Subcutaneous abdominal adipose tissue (tissue), 5 donors: ENCODE data around the gene ZNF396.
A peak's percentile ranks its signal among the peaks of the same experiment; 100 is the strongest.

Source experiments
- H3K27ac ChIP-seq: one replicate; pipeline ENCODE4 v1.7.0; 2013; ENCODE audit warnings: low read depth, mild to moderate bottlenecking, inconsistent platforms, low read length, moderate library complexity
- H3K27me3 ChIP-seq, 5 donors: one replicate each; pipeline ENCODE4 v1.7.0; 2013; ENCODE audit warnings: low read length in 5 of 5, inconsistent platforms in 1 of 5; ENCODE audit not compliant: control insufficient read depth in 5 of 5, insufficient read depth in 4 of 5
- H3K36me3 ChIP-seq, 5 donors: one replicate each; pipeline ENCODE4 v1.7.0; 2013; ENCODE audit warnings: low read length in 5 of 5; ENCODE audit not compliant: control insufficient read depth in 5 of 5, insufficient read depth in 5 of 5
- H3K4me1 ChIP-seq, 5 donors: one replicate each; pipeline ENCODE4 v1.7.0; 2013; ENCODE audit warnings: low read length in 5 of 5, mild to moderate bottlenecking in 3 of 5, moderate library complexity in 1 of 5; ENCODE audit not compliant: control insufficient read depth in 5 of 5, insufficient read depth in 5 of 5
- H3K4me3 ChIP-seq, 5 donors: one replicate each; pipeline ENCODE4 v1.7.0; 2013; ENCODE audit warnings: low read length in 5 of 5, low read depth in 1 of 5
- H3K9ac ChIP-seq, 5 donors: one replicate each; pipeline ENCODE4 v1.7.0; 2013; ENCODE audit warnings: low read length in 5 of 5, mild to moderate bottlenecking in 4 of 5, moderate library complexity in 3 of 5
- H3K9me3 ChIP-seq, 5 donors: one replicate each; pipeline ENCODE4 v1.7.0; 2013; ENCODE audit warnings: low read length in 5 of 5; ENCODE audit not compliant: control insufficient read depth in 5 of 5
- donor health status: healthy.
- donor health status: healthy.
- donor health status: healthy.
- donor health status: healthy.
- donor health status: healthy.

Gene ZNF396

DNA sequence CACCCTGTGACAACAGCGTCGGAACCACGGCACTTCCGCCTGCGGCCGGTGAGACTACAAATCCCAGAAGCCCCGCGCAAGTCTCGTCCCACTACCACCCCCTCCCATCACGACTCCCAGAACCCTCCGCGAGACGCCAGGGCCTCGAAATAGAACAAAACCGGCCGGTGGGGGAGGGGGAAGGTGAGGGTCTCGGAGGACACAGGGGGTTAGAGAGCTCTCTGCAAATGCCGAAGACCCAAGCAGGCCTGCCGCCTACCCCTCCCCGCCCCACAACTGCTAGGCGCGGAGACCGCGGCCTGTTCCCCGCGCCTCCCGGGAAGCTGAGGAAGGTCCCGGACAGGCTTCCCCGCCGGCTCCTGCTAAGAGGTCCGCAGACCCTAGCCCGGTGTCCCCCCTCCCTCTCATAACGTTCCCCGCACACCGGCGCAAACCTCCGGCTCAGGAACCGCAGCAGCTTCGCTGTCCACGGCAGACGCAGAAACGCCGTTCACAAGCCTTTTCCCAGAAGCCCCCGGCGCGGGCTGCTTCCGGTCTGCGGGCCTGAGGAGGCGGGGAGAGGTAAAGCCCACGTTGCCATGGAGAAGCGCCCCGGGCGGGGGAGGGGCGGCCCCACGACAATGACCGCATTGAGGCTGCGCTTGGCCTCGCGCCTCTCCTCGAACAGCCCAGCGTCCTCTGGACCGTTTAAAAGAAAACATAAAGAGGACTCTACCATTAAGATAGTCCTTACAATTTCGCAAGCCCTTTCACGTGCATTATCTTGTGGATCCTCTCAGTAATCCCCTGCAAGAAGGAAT lies 33.0 kb downstream of the ZNF396 start, which contains the start of gene ZNF24:
Gene ZNF24 (minus strand): TSS at position 485 of the 800 bp plus-strand sequence. CDS start 3,770 bp downstream, outside the sequence.
- H3K4me1 ChIP-seq: peaks cover 2 to 28% (median 25%) of the 10 kb centered on the region in 5 donors
- no peaks in the 10 kb centered on the region for H3K9me3 ChIP-seq
- peak within 1 kb of the TSS; percentile 85 to 93 (median 89) for H3K4me3 ChIP-seq
- H3K27me3 ChIP-seq: no peaks in the 10 kb centered on the region
- H3K9ac ChIP-seq: peak within 1 kb of the TSS; percentile 98 to 100 (median 99)
- H3K27ac ChIP-seq: peak within 1 kb of the TSS; percentile 99
- H3K36me3 ChIP-seq: peaks cover 12 to 16% (median 13%) of the 10 kb centered on the region in 5 donors

DNA sequence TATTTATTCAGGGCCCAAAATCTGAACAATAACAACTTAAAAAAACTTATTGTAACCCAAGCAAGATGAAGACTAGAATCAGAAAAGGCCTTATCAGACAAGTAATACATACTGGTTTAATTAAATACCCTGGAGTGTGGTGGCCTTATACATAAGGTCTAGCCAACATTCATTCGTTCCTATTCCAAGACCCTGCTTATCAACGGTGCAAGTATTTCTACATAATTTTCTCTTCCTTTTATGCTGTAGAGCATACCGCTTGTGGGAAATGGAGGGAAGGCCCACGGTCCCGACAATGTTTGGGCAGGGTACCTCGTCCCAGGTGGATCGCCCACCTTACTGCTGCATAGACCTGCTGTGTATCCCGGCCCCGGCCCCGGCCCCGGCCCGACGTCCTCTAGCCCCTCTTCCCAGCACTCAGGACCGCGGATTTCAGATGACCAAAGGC lies 33.6 kb downstream of the ZNF396 start:
- H3K4me1 ChIP-seq: peaks cover 2 to 28% (median 25%) of the 10 kb centered on the region in 5 donors

DNA sequence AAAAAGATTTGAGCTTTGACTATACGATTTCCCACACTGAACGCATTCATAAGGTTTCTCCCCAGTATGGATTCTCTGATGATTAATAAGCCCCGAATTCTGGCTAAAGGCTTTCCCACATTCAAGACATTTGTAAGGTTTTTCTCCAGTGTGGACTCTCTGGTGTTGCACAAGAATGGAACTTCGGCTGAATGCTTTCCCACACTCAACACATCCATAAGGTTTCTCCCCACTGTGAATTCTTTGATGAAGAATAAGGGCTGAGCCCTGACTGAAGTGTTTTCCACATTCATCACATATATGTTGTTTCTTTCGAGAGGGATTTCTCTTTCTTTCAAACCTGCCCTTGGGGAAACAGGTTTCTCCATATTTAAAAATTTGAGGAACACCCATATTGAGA lies 39.9 kb downstream of the ZNF396 start:
- Histone ChIP-seq H3K9me3 (no peaks in the 10 kb centered on the region), H3K4me1 (peaks cover 0 to 10% (median 2%) of the 10 kb centered on the region in 5 donors), H3K4me3 (no peak overlapping the region), H3K9ac (no peak overlapping the region), H3K27ac (no peak overlapping the region), H3K36me3 (peaks cover 59 to 79% (median 73%) of the 10 kb centered on the region in 5 donors), H3K27me3 (no peaks in the 10 kb centered on the region)

More for the DNA sequence above, 33.6 kb downstream of the ZNF396 start:
- peaks cover 19 to 22% (median 19%) of the 10 kb centered on the region in 5 donors for H3K36me3 ChIP-seq
- peak overlapping the region; percentile 85 to 93 (median 89) for H3K4me3 ChIP-seq
- peak overlapping the region; percentile 99 for H3K27ac ChIP-seq
- no peaks in the 10 kb centered on the region for H3K9me3 ChIP-seq
- no peaks in the 10 kb centered on the region for H3K27me3 ChIP-seq
- H3K9ac ChIP-seq: peak overlapping the region; percentile 74 to 100 (median 99)

DNA sequence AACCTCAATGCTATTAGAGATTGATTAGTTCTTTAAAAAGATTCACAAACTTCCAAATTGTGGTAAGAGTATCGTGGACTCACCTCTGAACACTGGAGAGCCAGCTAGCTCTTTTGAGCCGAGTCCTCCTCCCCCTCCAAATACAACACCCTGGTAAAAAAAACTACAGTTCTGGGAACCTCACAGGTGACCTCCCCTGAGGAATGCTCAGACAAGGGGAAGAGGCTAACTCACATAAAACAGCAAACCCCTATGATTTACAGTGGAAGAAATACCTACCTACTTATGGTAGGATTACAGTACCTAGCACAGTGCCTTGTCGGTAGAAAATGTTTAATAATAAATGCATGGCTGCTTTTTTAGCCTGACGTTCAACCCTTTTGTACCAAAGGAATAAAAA lies 41.3 kb downstream of the ZNF396 start:
- Histone ChIP-seq H3K27ac (no peak overlapping the region), H3K4me3 (no peak overlapping the region), H3K9ac (peak overlapping the region in 1 of 5 donors; percentile 17), H3K27me3 (no peaks in the 10 kb centered on the region), H3K9me3 (no peaks in the 10 kb centered on the region), H3K36me3 (peaks cover 60 to 86% (median 76%) of the 10 kb centered on the region in 5 donors), H3K4me1 (peaks cover 0 to 10% (median 2%) of the 10 kb centered on the region in 5 donors)

DNA sequence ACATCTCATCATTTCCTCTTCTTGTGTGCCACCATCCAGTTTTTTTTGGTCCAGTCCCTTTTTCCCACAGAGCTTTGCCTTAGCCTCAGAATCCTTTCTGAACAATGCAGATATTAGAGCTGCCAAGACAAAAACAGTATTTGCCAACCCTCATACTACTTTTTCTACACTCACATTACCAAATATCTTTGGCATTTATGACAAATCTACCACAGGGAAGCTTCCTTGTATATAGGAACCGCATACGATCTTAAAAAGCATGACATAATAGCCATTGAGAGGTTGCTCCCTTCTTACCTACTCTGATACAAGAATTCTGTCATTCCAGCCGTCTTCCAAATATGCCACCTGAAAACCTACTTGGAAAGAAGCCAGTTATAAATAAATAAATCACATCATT lies 42.3 kb downstream of the ZNF396 start:
- no peak overlapping the region for H3K4me3 ChIP-seq
- peaks cover 54 to 78% (median 70%) of the 10 kb centered on the region in 5 donors for H3K36me3 ChIP-seq
- H3K9ac ChIP-seq: no peak overlapping the region
- H3K27me3 ChIP-seq: no peaks in the 10 kb centered on the region
- H3K4me1 ChIP-seq: peaks cover 0 to 10% (median 0%) of the 10 kb centered on the region in 5 donors
- no peak overlapping the region for H3K27ac ChIP-seq
- H3K9me3 ChIP-seq: no peaks in the 10 kb centered on the region

DNA sequence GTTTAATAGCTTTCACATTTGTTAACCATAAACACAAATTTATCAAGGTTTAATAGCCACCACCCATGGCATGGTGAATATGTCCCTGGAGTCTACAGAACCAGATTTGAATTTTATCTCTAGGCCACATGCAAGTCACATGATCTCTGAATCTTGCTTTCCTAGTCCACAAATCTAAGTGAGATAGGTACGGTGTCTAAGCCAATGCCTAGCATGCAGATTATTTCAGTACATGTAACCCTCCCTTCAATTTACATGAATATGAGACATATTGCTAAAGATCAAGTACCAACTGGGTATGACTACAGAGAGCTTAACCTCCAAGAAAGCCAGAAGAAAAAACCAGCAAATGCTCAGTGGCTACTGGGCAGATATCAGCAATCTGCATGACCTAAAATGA lies 42.9 kb downstream of the ZNF396 start:
- Histone ChIP-seq H3K27me3 (no peaks in the 10 kb centered on the region), H3K27ac (no peak overlapping the region), H3K9me3 (no peaks in the 10 kb centered on the region), H3K4me1 (peaks cover 0 to 10% (median 0%) of the 10 kb centered on the region in 5 donors), H3K9ac (no peak overlapping the region), H3K4me3 (no peak overlapping the region), H3K36me3 (peaks cover 48 to 72% (median 64%) of the 10 kb centered on the region in 5 donors)

DNA sequence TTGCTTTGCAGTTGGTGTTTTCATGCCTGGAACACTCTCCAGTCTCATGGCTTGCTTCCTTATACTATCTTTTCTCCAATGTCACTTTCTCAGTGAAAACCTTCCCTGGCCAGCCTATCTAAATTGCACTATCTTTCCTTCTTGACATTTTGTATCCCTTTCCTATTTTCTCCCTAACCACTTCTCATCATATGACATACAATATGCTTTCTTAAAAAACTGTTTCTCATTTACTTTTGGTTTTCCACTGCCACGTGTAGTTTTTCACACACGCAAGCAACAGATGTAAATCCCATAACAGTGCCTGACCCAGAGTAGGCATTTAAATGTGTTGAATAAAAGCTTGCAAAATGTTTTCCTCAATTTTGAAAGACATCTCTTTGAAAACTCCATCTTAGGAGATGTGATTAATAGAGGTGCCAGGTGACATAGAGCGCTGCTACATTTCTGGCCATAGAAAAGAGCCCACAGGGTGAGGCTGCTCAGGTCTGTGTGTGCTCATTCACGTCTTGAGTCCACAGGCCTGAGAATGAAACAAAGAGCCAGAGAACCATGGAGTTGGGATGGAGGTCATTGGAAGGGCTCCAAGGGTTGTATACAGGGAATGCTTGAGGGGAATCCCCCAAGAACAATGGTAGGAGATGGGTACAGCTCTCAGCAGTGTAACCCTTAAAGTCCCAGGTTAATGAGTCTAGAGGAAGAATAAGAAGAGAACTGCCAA lies 45.6 kb downstream of the ZNF396 start:
- Histone ChIP-seq H3K4me3 (no peak overlapping the region), H3K4me1 (peaks cover 0 to 10% (median 0%) of the 10 kb centered on the region in 5 donors), H3K27me3 (no peaks in the 10 kb centered on the region), H3K9ac (no peak overlapping the region), H3K9me3 (peaks cover 0 to 2% (median 0%) of the 10 kb centered on the region in 5 donors), H3K36me3 (peaks cover 27 to 45% (median 40%) of the 10 kb centered on the region in 5 donors), H3K27ac (no peak overlapping the region)

DNA sequence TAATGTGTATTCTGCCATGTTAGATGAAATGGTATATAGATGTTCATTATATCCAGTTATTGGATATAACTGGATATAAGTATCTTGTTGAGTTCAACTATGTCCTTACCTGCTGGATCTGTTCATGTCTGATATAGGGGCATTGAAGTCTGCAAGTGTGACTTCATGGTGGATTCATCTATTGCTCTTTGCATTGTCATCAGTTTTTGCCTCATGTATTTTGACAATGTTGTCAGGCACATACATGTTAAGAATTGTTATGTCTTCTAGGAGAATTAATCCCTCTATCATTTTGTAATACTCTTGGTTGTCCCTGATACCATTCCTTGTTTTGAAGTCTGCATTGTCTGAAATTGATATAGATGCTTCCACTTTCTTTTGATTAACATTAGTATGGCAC lies 48.3 kb downstream of the ZNF396 start:
- Histone ChIP-seq H3K27ac (no peak overlapping the region), H3K27me3 (no peaks in the 10 kb centered on the region), H3K36me3 (peaks cover 9 to 22% (median 19%) of the 10 kb centered on the region in 5 donors), H3K9ac (no peak overlapping the region), H3K4me1 (no peaks in the 10 kb centered on the region), H3K9me3 (peaks cover 0 to 2% (median 0%) of the 10 kb centered on the region in 5 donors), H3K4me3 (no peak overlapping the region)

DNA sequence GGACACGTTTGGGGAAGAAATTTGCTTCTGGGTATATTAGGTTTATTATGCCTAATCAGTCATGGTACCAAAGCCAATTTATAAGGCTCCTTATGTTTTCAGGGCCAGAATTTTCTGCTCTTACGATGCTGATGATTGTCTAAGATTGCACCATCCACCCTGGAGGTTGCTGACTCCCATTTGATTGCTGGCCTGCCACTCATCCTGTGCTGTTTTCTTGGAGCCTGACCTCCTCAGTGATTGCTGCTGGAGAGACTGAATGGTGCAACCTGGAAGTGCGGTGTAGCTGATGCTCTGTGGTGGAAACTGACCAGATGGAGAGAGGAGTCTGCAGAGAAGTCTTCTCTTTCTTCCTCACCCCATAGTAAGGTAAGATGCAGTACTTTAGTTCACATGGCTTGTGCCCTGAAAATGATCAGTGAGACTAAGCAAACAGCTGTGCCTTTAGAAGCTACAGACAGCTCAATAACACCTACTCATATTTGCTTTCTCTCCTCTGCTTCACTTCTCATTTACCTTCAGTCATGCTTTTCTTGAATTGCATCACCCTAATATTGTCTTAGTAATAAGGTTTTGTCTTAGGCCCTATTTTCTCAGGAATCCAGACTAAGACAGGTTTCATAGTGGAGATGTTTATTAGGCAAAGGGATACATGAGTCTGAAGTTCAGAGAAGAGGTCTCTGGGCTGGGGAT lies 50.3 kb downstream of the ZNF396 start:
- no peak overlapping the region for H3K4me3 ChIP-seq
- H3K27ac ChIP-seq: no peak overlapping the region
- peaks cover 0 to 2% (median 0%) of the 10 kb centered on the region in 5 donors for H3K9me3 ChIP-seq
- H3K4me1 ChIP-seq: no peaks in the 10 kb centered on the region
- no peak overlapping the region for H3K9ac ChIP-seq
- H3K36me3 ChIP-seq: peaks cover 0 to 4% (median 3%) of the 10 kb centered on the region in 5 donors
- no peaks in the 10 kb centered on the region for H3K27me3 ChIP-seq
